HEK293 (cell line): ENCODE data around the gene PABPN1.

ENCODE experiments used
- EGR2 ChIP-seq: fragments of 450-650 bp; formaldehyde crosslinking; IDR thresholded peaks from 2 replicates; pipeline ENCODE4 v1.5.1; 2016; ENCODE audit warnings: low read depth, missing biosample characterization, missing genetic modification characterization
- GLIS1 ChIP-seq: fragments of 450-650 bp; formaldehyde crosslinking; IDR thresholded peaks from 2 replicates; pipeline ENCODE4 v1.5.1; 2016; ENCODE audit warnings: missing biosample characterization, missing genetic modification characterization
- GLIS2 ChIP-seq: fragments of 450-650 bp; formaldehyde crosslinking; IDR thresholded peaks from 2 replicates; pipeline ENCODE4 v1.5.1; 2016; ENCODE audit warnings: missing biosample characterization, missing genetic modification characterization
- KLF1 ChIP-seq: fragments of 450-650 bp; formaldehyde crosslinking; IDR thresholded peaks from 2 replicates; pipeline ENCODE4 v1.5.1; 2016; ENCODE audit warnings: missing biosample characterization, missing genetic modification characterization
- KLF9 ChIP-seq: fragments of 450-650 bp; formaldehyde crosslinking; IDR thresholded peaks from 2 replicates; pipeline ENCODE4 v1.5.1; 2016; ENCODE audit warnings: missing biosample characterization, missing genetic modification characterization, low read depth
- MYNN ChIP-seq: fragments of 450-650 bp; formaldehyde crosslinking; IDR thresholded peaks from 2 replicates; pipeline ENCODE4 v1.5.1; 2016; ENCODE audit warnings: missing biosample characterization, missing genetic modification characterization, borderline replicate concordance
- SCRT1 ChIP-seq: fragments of 450-650 bp; formaldehyde crosslinking; IDR thresholded peaks from 2 replicates; pipeline ENCODE4 v1.5.1; 2016; ENCODE audit warnings: missing biosample characterization, missing genetic modification characterization, borderline replicate concordance
- WT1 ChIP-seq: fragments of 450-650 bp; formaldehyde crosslinking; IDR thresholded peaks from 2 replicates; pipeline ENCODE4 v1.5.1; 2016; ENCODE audit warnings: missing biosample characterization, missing genetic modification characterization
- YY1 ChIP-seq: fragments of 450-650 bp; formaldehyde crosslinking; IDR thresholded peaks from 2 replicates; pipeline ENCODE4 v1.5.1; 2018; ENCODE audit warnings: missing biosample characterization, missing genetic modification characterization
- ZBTB48 ChIP-seq: fragments of 450-650 bp; formaldehyde crosslinking; IDR thresholded peaks from 2 replicates; pipeline ENCODE4 v1.5.1; 2016; ENCODE audit warnings: missing biosample characterization, missing genetic modification characterization
- ZFHX2 ChIP-seq: fragments of 450-650 bp; formaldehyde crosslinking; conservative IDR thresholded peaks from 2 replicates; pipeline ENCODE4 v1.5.1; 2016; ENCODE audit warnings: missing biosample characterization, missing genetic modification characterization
- ZFP37 ChIP-seq: fragments of 450-650 bp; formaldehyde crosslinking; IDR thresholded peaks from 2 replicates; pipeline ENCODE4 v1.5.1; 2016; ENCODE audit warnings: missing biosample characterization, missing genetic modification characterization
- ZNF10 ChIP-seq: fragments of 450-650 bp; formaldehyde crosslinking; IDR thresholded peaks from 2 replicates; pipeline ENCODE4 v1.5.1; 2017; ENCODE audit warnings: missing biosample characterization, missing genetic modification characterization
- ZNF155 ChIP-seq: fragments of 450-650 bp; formaldehyde crosslinking; IDR thresholded peaks from 2 replicates; pipeline ENCODE4 v1.5.1; 2016; ENCODE audit warnings: missing biosample characterization, missing genetic modification characterization
- ZNF175 ChIP-seq: fragments of 450-650 bp; formaldehyde crosslinking; IDR thresholded peaks from 2 replicates; pipeline ENCODE4 v1.5.1; 2016; ENCODE audit warnings: missing biosample characterization, missing genetic modification characterization
- ZNF2 ChIP-seq: fragments of 450-650 bp; formaldehyde crosslinking; IDR thresholded peaks from 2 replicates; pipeline ENCODE4 v1.5.1; 2016; ENCODE audit warnings: missing biosample characterization, missing genetic modification characterization
- ZNF280D ChIP-seq: fragments of 450-650 bp; formaldehyde crosslinking; IDR thresholded peaks from 2 replicates; pipeline ENCODE4 v1.5.1; 2016; ENCODE audit warnings: missing biosample characterization, missing genetic modification characterization
- ZNF354C ChIP-seq: fragments of 450-650 bp; formaldehyde crosslinking; IDR thresholded peaks from 2 replicates; pipeline ENCODE4 v1.5.1; 2016; ENCODE audit warnings: missing biosample characterization, missing genetic modification characterization, low read depth, borderline replicate concordance
- ZNF423 ChIP-seq: fragments of 450-650 bp; formaldehyde crosslinking; IDR thresholded peaks from 2 replicates; pipeline ENCODE4 v1.5.1; 2016; ENCODE audit warnings: missing biosample characterization, missing genetic modification characterization
- ZNF514 ChIP-seq: fragments of 450-650 bp; formaldehyde crosslinking; IDR thresholded peaks from 2 replicates; pipeline ENCODE4 v1.5.1; 2016; ENCODE audit warnings: missing biosample characterization, missing genetic modification characterization
- ZNF544 ChIP-seq: fragments of 450-650 bp; formaldehyde crosslinking; IDR thresholded peaks from 2 replicates; pipeline ENCODE4 v1.5.0; 2017; ENCODE audit warnings: missing biosample characterization, missing genetic modification characterization
- ZNF610 ChIP-seq: fragments of 450-650 bp; formaldehyde crosslinking; IDR thresholded peaks from 2 replicates; pipeline ENCODE4 v1.5.1; 2016; ENCODE audit warnings: missing biosample characterization, missing genetic modification characterization, borderline replicate concordance
- ZNF658 ChIP-seq: fragments of 450-650 bp; formaldehyde crosslinking; IDR thresholded peaks from 2 replicates; pipeline ENCODE4; 2016; ENCODE audit warnings: missing biosample characterization, missing genetic modification characterization
- ZNF677 ChIP-seq: fragments of 450-650 bp; IDR thresholded peaks from 2 replicates; pipeline ENCODE4 v1.5.0; 2018; ENCODE audit warnings: missing biosample characterization, mild to moderate bottlenecking, missing genetic modification characterization, moderate library complexity
- ZNF692 ChIP-seq: fragments of 450-650 bp; formaldehyde crosslinking; IDR thresholded peaks from 2 replicates; pipeline ENCODE4 v1.5.1; 2016; ENCODE audit warnings: missing biosample characterization, missing genetic modification characterization
- ZNF701 ChIP-seq: fragments of 450-650 bp; formaldehyde crosslinking; IDR thresholded peaks from 2 replicates; pipeline ENCODE4 v1.5.1; 2016; ENCODE audit warnings: missing biosample characterization, missing genetic modification characterization
- ZNF776 ChIP-seq: fragments of 450-650 bp; formaldehyde crosslinking; IDR thresholded peaks from 2 replicates; pipeline ENCODE4 v1.5.0; 2017; ENCODE audit warnings: missing biosample characterization, missing genetic modification characterization, borderline replicate concordance
- TF ChIP-seq, protein P1 (sequence below): fragments of 450-650 bp; formaldehyde crosslinking; IDR thresholded peaks from 2 replicates; pipeline ENCODE4 v1.5.1; 2016; ENCODE audit warnings: missing biosample characterization, missing genetic modification characterization
- TF ChIP-seq, protein P2 (sequence below): fragments of 450-650 bp; formaldehyde crosslinking; optimal IDR thresholded peaks from 2 replicates; pipeline ENCODE3; 2016; ENCODE audit warnings: missing biosample characterization, mild to moderate bottlenecking, missing genetic modification characterization
- TF ChIP-seq, protein P3 (sequence below): fragments of 450-650 bp; formaldehyde crosslinking; conservative IDR thresholded peaks from 2 replicates; pipeline ENCODE4 v1.5.1; 2016; ENCODE audit warnings: low read depth, missing biosample characterization, missing genetic modification characterization

Gene PABPN1

GRCh38 chr14:23306412-23307145 is 14.7 kb upstream of the PABPN1 start, which contains the start of gene BCL2L2 (continued):
- TF ChIP-seq ZNF776 (no peak), ZNF280D (tag by site-specific recombination) (no peak), ZFP37 (tag by site-specific recombination) (0 out of 2 replicates have a peak, but pooled peaks have one; percentile 51), ZNF692 (tag by site-specific recombination) (peak; percentile 99), KLF1 (tag by site-specific recombination) (peak; percentile 87), ZNF658 (tag by site-specific recombination) (no peak), ZNF2 (peak; percentile 52; the same call in 1 of the 2 replicates), ZNF514 (tag by site-specific recombination) (no peak), YY1 (tag by site-specific recombination) (peak; percentile 58; the same call in 1 of the 2 replicates), GLIS1 (tag by site-specific recombination) (peak; percentile 51), ZNF610 (tag by site-specific recombination) (no peak), ZNF10 (tag by site-specific recombination) (peak; percentile 62; the same call in 1 of the 2 replicates), ZNF677 (tag by site-specific recombination) (no peak), KLF9 (tag by site-specific recombination) (peak; percentile 92), SCRT1 (tag by site-specific recombination) (peak; percentile 73; the same call in 1 of the 2 replicates), ZBTB48 (tag by site-specific recombination) (peak; percentile 97), EGR2 (0 out of 2 replicates have a peak, but pooled peaks have one; percentile 28), ZNF701 (tag by site-specific recombination) (no peak), MYNN (no peak), GLIS2 (peak; percentile 40; the same call in 1 of the 2 replicates), ZNF155 (tag by site-specific recombination) (no peak), ZNF354C (tag by site-specific recombination) (no peak), WT1 (peak; percentile 97), ZNF544 (no peak), ZNF175 (tag by site-specific recombination) (no peak), ZNF423 (tag by site-specific recombination) (no peak), ZFHX2 (tag by site-specific recombination) (no peak)
- TF ChIP-seq, protein P1, sequence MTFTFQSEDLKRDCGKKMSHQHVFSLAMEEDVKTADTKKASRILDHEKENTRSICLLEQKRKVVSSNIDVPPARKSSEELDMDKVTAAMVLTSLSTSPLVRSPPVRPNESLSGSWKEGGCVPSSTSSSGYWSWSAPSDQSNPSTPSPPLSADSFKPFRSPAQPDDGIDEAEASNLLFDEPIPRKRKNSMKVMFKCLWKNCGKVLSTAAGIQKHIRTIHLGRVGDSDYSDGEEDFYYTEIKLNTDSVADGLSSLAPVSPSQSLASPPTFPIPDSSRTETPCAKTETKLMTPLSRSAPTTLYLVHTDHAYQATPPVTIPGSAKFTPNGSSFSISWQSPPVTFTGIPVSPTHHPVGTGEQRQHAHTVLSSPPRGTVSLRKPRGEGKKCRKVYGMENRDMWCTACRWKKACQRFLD (tag by site-specific recombination): 0 out of 2 replicates have a peak, but pooled peaks have one; percentile 20
- TF ChIP-seq, protein P2, sequence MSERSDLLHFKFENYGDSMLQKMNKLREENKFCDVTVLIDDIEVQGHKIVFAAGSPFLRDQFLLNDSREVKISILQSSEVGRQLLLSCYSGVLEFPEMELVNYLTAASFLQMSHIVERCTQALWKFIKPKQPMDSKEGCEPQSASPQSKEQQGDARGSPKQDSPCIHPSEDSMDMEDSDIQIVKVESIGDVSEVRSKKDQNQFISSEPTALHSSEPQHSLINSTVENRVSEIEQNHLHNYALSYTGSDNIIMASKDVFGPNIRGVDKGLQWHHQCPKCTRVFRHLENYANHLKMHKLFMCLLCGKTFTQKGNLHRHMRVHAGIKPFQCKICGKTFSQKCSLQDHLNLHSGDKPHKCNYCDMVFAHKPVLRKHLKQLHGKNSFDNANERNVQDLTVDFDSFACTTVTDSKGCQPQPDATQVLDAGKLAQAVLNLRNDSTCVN (tag by site-specific recombination): peak; percentile 20
- TF ChIP-seq, protein P3, sequence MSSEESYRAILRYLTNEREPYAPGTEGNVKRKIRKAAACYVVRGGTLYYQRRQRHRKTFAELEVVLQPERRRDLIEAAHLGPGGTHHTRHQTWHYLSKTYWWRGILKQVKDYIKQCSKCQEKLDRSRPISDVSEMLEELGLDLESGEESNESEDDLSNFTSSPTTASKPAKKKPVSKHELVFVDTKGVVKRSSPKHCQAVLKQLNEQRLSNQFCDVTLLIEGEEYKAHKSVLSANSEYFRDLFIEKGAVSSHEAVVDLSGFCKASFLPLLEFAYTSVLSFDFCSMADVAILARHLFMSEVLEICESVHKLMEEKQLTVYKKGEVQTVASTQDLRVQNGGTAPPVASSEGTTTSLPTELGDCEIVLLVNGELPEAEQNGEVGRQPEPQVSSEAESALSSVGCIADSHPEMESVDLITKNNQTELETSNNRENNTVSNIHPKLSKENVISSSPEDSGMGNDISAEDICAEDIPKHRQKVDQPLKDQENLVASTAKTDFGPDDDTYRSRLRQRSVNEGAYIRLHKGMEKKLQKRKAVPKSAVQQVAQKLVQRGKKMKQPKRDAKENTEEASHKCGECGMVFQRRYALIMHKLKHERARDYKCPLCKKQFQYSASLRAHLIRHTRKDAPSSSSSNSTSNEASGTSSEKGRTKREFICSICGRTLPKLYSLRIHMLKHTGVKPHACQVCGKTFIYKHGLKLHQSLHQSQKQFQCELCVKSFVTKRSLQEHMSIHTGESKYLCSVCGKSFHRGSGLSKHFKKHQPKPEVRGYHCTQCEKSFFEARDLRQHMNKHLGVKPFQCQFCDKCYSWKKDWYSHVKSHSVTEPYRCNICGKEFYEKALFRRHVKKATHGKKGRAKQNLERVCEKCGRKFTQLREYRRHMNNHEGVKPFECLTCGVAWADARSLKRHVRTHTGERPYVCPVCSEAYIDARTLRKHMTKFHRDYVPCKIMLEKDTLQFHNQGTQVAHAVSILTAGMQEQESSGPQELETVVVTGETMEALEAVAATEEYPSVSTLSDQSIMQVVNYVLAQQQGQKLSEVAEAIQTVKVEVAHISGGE (tag by site-specific recombination): peak; percentile 51
